IMR-90 (cell line): ENCODE data around the gene PEX14. TPM values are rescaled to one million over a fixed set of nuclear protein-coding genes. Genes with fewer than 3 reads are reported as not detected.

Experiments used
- ATAC-seq: fragments of 200-7000 bp; cut with Tn5 transposase; 2 replicates; pipeline ENCODE4 v1.9.1; 2020; ENCODE audit warnings: low read depth, mild to moderate bottlenecking, moderate library complexity
- BruUV-seq: library from RNA; stranded (reverse); fragments of 400-500 nt; replicated peaks from 2 replicates; lab custom pipeline; 2021; lab: Mats Ljungman, UMichigan
- CTCF ChIA-PET: fragments of 300-600 bp; formaldehyde crosslinking; extraction: SDS; loops from one replicate; lab custom pipeline; 2021; ENCODE audit warnings: antibody characterized with exemption; lab: Yijun Ruan, JAX
- POLR2A ChIA-PET: fragments of 300-600 bp; sonication (Branson Sonifier 250); formaldehyde crosslinking; loops from one replicate; lab custom pipeline; 2022; ENCODE audit warnings: antibody characterized with exemption; ENCODE audit not compliant: unreplicated experiment; lab: Charles Lee
- DNase-seq: peaks from one replicate; pipeline ENCODE4 v3.0.0; 2013
- H2AFZ ChIP-seq: replicated peaks from 2 replicates; pipeline ENCODE3; 2013; ENCODE audit warnings: low read length, mild to moderate bottlenecking; ENCODE audit not compliant: poor library complexity
- H2AK5ac ChIP-seq: 2 replicates; pipeline ENCODE4 v1.6.1; 2013; ENCODE audit warnings: low read depth, low read length, inconsistent platforms
- H2AK9ac ChIP-seq: replicated peaks from 2 replicates; pipeline ENCODE3; 2013; ENCODE audit warnings: mild to moderate bottlenecking, low read depth, low read length, moderate library complexity; ENCODE audit not compliant: poor library complexity
- H2BK120ac ChIP-seq: 2 replicates; pipeline ENCODE4 v1.6.1; 2013; ENCODE audit warnings: low read depth, low read length, inconsistent platforms
- H2BK15ac ChIP-seq: 3 replicates; pipeline ENCODE4 v1.6.1; 2013; ENCODE audit warnings: low read depth, low read length, inconsistent platforms
- H2BK20ac ChIP-seq: 2 replicates; pipeline ENCODE4 v1.6.1; 2013; ENCODE audit warnings: low read depth, mild to moderate bottlenecking, inconsistent platforms, low read length, moderate library complexity
- H2BK5ac ChIP-seq: 2 replicates; pipeline ENCODE4 v1.6.1; 2013; ENCODE audit warnings: mild to moderate bottlenecking, low read depth, low read length, inconsistent platforms; ENCODE audit not compliant: poor library complexity, severe bottlenecking
- H3K14ac ChIP-seq: replicated peaks from 2 replicates; pipeline ENCODE4 v1.6.1; 2013; ENCODE audit warnings: low read depth, low read length, inconsistent platforms
- H3K18ac ChIP-seq: 2 replicates; pipeline ENCODE4 v1.6.1; 2013; ENCODE audit warnings: low read depth, low read length, control low read depth
- H3K23ac ChIP-seq: 2 replicates; pipeline ENCODE4 v1.6.1; 2013; ENCODE audit warnings: low read depth, low read length, inconsistent platforms
- H3K27ac ChIP-seq: 2 replicates; pipeline ENCODE4 v1.5.1; 2013; ENCODE audit warnings: mild to moderate bottlenecking, control low read depth, low read length; ENCODE audit not compliant: insufficient read depth
- H3K27me3 ChIP-seq: 2 replicates; pipeline ENCODE4 v1.6.1; 2013; ENCODE audit warnings: low read length; ENCODE audit not compliant: control insufficient read depth, insufficient read depth
- H3K36me3 ChIP-seq: 2 replicates; pipeline ENCODE4 v1.6.1; 2013; ENCODE audit warnings: low read length, mixed read lengths; ENCODE audit not compliant: control insufficient read depth, insufficient read depth
- H3K4ac ChIP-seq: 2 replicates; pipeline ENCODE4 v1.6.1; 2013; ENCODE audit warnings: low read depth, low read length, inconsistent platforms
- H3K4me1 ChIP-seq: 2 replicates; pipeline ENCODE4 v1.6.1; 2013; ENCODE audit warnings: low read length, mixed read lengths; ENCODE audit not compliant: control insufficient read depth, insufficient read depth
- H3K4me2 ChIP-seq: 2 replicates; pipeline ENCODE4 v1.6.1; 2013; ENCODE audit warnings: low read depth, mild to moderate bottlenecking, control low read depth, low read length, moderate library complexity
- H3K4me3 ChIP-seq: 2 replicates; pipeline ENCODE4 v1.5.1; 2013; ENCODE audit warnings: low read depth, mild to moderate bottlenecking, control low read depth, low read length, moderate library complexity; ENCODE audit not compliant: insufficient read depth
- H3K56ac ChIP-seq: 2 replicates; pipeline ENCODE4 v1.6.1; 2013; ENCODE audit warnings: low read length, inconsistent platforms; ENCODE audit not compliant: insufficient read depth; ENCODE audit errors: extremely low read depth
- H3K79me1 ChIP-seq, 2 experiments: 2 replicates each; pipeline ENCODE4 v1.6.1; 2013; ENCODE audit warnings: low read length in 2 of 2, inconsistent platforms in 1 of 2, low read depth in 1 of 2
- H3K9ac ChIP-seq: 2 replicates; pipeline ENCODE4 v1.6.1; 2013; ENCODE audit warnings: low read depth, low read length, control low read depth
- H3K9me1 ChIP-seq: 2 replicates; pipeline ENCODE4 v1.6.1; 2013; ENCODE audit warnings: low read length, inconsistent platforms; ENCODE audit not compliant: insufficient read depth
- H3K9me3 ChIP-seq: 2 replicates; pipeline ENCODE4 v1.6.1; 2013; ENCODE audit warnings: low read length; ENCODE audit not compliant: control insufficient read depth, insufficient read depth
- H4K20me1 ChIP-seq: 2 replicates; pipeline ENCODE4 v1.6.1; 2013; ENCODE audit warnings: low read length, inconsistent platforms; ENCODE audit not compliant: insufficient read depth
- H4K5ac ChIP-seq: 2 replicates; pipeline ENCODE4 v1.6.1; 2013; ENCODE audit warnings: mild to moderate bottlenecking, low read depth, low read length, control low read depth
- H4K8ac ChIP-seq, 2 experiments: 2 replicates each; pipeline ENCODE4 v1.6.1; 2013; ENCODE audit warnings: low read depth in 2 of 2, low read length in 2 of 2, control low read depth in 1 of 2, inconsistent platforms in 1 of 2
- H4K91ac ChIP-seq: 2 replicates; pipeline ENCODE4 v1.6.1; 2013; ENCODE audit warnings: low read depth, low read length, inconsistent platforms; ENCODE audit not compliant: insufficient read depth
- BHLHE40 ChIP-seq: fragments of 150-350 bp; IDR thresholded peaks from 2 replicates; pipeline ENCODE4 v1.6.1; 2016; ENCODE audit warnings: mild to moderate bottlenecking, low read depth, low read length
- CEBPB ChIP-seq: IDR thresholded peaks from 2 replicates; pipeline ENCODE4 v1.6.1; 2012; ENCODE audit warnings: low read depth, low read length, improper control_type of control experiment
- CHD1 ChIP-seq: IDR thresholded peaks from 2 replicates; pipeline ENCODE4 v1.6.1; 2012; ENCODE audit warnings: low read depth, low read length, improper control_type of control experiment
- FOS ChIP-seq: fragments of 150-350 bp; IDR thresholded peaks from 2 replicates; pipeline ENCODE4 v1.6.1; 2016; ENCODE audit warnings: low read depth, low read length
- MAFK ChIP-seq: IDR thresholded peaks from 2 replicates; pipeline ENCODE4 v1.6.1; 2012; ENCODE audit warnings: low read depth, low read length, improper control_type of control experiment
- MAZ ChIP-seq: IDR thresholded peaks from 2 replicates; pipeline ENCODE4 v1.6.1; 2012; ENCODE audit warnings: low read depth, mild to moderate bottlenecking, low read length, improper control_type of control experiment, moderate library complexity, borderline replicate concordance
- MXI1 ChIP-seq: IDR thresholded peaks from 2 replicates; pipeline ENCODE4 v1.6.1; 2012; ENCODE audit warnings: low read depth, mild to moderate bottlenecking, low read length, moderate library complexity, borderline replicate concordance
- RAD21 ChIP-seq: IDR thresholded peaks from 2 replicates; pipeline ENCODE4 v1.6.1; 2012; ENCODE audit warnings: low read length, improper control_type of control experiment
- RCOR1 ChIP-seq: IDR thresholded peaks from 2 replicates; pipeline ENCODE4 v1.6.1; 2012; ENCODE audit warnings: mild to moderate bottlenecking, low read length, improper control_type of control experiment; ENCODE audit not compliant: insufficient replicate concordance
- WGBS, 2 experiments: methylation state at CpG; one replicate each; pipeline versions ENCODE4 v1.1.5 to v1.1.7; 2013; ENCODE audit warnings: missing lambda C conversion rate in 2 of 2; ENCODE audit not compliant: insufficient read length in 1 of 2; ENCODE audit errors: extremely low coverage in 2 of 2; 5-methylcytosine and 5-hydroxymethylcytosine counted together
- dilution Hi-C: fragments of 300-500 bp; cut with HindIII; formaldehyde crosslinking; loops from one replicate; pipeline ENCODE4 v1.14.3; 2018; ENCODE audit warnings: low sequenced_read_pairs; ENCODE audit not compliant: unreplicated experiment
- in situ Hi-C: fragments of 300-500 bp; cut with MboI; formaldehyde crosslinking; loops from 3 replicates; pipeline ENCODE4 v1.14.3; 2019; ENCODE audit warnings: low sequenced_read_pairs, inconsistent platforms, mixed read lengths
- intact Hi-C: fragments of 100-400 bp; cut with micrococcal nuclease; formaldehyde crosslinking; loops from 2 replicates; pipeline ENCODE4 v1.10.0; 2022
- polyA plus RNA-seq, 3 experiments: library from polyadenylated mRNA; depleted of rRNA; stranded (reverse); fragments of >200 nt; gene quantifications; 2 replicates each; pipeline ENCODE4 v1.2.3, GENCODE V29; 2012; ENCODE audit warnings: low replicate concordance in 1 of 3
- total RNA-seq: library from RNA; depleted of rRNA; stranded (reverse); fragments of >200 nt; gene quantifications from 2 replicates; pipeline ENCODE4 v1.2.3, GENCODE V29; 2012
- TF ChIP-seq, protein P1 (sequence below): conservative IDR thresholded peaks from 2 replicates; pipeline ENCODE4 v1.5.1; 2012; ENCODE audit warnings: mild to moderate bottlenecking, low read depth, low read length, improper control_type of control experiment
- TF ChIP-seq, protein P2 (sequence below): fragments of 150-350 bp; IDR thresholded peaks from 2 replicates; pipeline ENCODE4 v1.6.1; 2017; ENCODE audit warnings: mild to moderate bottlenecking, antibody characterized with exemption, low read length, low read depth

Gene PEX14
- total and polyA plus RNA-seq, 2 of the 4 experiments (the other 2 are of a cell fraction), result 9.5 to 22.5 TPM

DNA sequence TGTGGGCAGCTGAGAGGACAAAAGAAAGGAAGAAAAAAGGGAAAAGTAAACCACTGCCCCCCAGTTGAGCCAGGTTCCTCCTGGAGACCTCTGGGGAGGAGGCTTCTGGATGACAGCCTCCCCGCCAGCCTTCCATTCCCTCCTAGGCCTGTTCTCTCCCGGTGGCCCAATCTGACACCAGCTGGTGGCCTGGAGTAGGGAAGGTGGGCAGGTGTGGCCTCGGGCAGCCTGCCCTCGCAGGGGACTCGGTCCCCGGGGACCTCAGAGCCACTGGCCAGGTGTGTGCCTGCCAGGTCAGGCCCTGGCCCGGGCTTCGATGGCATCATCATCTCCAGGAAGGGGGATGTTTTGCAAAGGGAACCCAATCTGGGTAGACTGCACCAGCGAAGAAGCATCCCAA lies 162.7 kb downstream of the PEX14 start:
- no peak overlapping the region for H2BK20ac ChIP-seq
- ChIA-PET CTCF (no interaction called here), POLR2A (no interaction called here)
- dilution Hi-C loops (no loop called here), in situ Hi-C loops (no loop called here), intact Hi-C loops (no loop called here)
- no peak for TF ChIP-seq RAD21
- TF ChIP-seq FOS, result no peak
- no peak for TF ChIP-seq CHD1
- TF ChIP-seq, protein P1, sequence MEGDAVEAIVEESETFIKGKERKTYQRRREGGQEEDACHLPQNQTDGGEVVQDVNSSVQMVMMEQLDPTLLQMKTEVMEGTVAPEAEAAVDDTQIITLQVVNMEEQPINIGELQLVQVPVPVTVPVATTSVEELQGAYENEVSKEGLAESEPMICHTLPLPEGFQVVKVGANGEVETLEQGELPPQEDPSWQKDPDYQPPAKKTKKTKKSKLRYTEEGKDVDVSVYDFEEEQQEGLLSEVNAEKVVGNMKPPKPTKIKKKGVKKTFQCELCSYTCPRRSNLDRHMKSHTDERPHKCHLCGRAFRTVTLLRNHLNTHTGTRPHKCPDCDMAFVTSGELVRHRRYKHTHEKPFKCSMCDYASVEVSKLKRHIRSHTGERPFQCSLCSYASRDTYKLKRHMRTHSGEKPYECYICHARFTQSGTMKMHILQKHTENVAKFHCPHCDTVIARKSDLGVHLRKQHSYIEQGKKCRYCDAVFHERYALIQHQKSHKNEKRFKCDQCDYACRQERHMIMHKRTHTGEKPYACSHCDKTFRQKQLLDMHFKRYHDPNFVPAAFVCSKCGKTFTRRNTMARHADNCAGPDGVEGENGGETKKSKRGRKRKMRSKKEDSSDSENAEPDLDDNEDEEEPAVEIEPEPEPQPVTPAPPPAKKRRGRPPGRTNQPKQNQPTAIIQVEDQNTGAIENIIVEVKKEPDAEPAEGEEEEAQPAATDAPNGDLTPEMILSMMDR, result no peak
- TF ChIP-seq, protein P2, sequence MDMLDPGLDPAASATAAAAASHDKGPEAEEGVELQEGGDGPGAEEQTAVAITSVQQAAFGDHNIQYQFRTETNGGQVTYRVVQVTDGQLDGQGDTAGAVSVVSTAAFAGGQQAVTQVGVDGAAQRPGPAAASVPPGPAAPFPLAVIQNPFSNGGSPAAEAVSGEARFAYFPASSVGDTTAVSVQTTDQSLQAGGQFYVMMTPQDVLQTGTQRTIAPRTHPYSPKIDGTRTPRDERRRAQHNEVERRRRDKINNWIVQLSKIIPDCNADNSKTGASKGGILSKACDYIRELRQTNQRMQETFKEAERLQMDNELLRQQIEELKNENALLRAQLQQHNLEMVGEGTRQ, result no peak
- no peak for TF ChIP-seq BHLHE40
- no peak for TF ChIP-seq MXI1
- TF ChIP-seq RCOR1, result no peak
- TF ChIP-seq CEBPB, result no peak
- TF ChIP-seq MAFK, result no peak
- TF ChIP-seq MAZ, result no peak
- no peak overlapping the region for H3K14ac ChIP-seq
- no peak overlapping the region for H3K9ac ChIP-seq
- H2BK15ac ChIP-seq, result no peak overlapping the region
- no peaks in the 10 kb centered on the region for H3K36me3 ChIP-seq
- H3K23ac ChIP-seq, result no peak overlapping the region
- no peak overlapping the region for H3K27ac ChIP-seq
- H2AFZ ChIP-seq, result no peak overlapping the region
- no peak overlapping the region for H2AK5ac ChIP-seq
- no peak overlapping the region for H3K18ac ChIP-seq
- no peak overlapping the region for H3K56ac ChIP-seq
- peaks cover 8% of the 10 kb centered on the region; the same call in 1 of the 2 replicates for H3K27me3 ChIP-seq
- no peak overlapping the region for H3K4ac ChIP-seq
- peaks cover 7% of the 10 kb centered on the region for H3K4me1 ChIP-seq
- no peaks in the 10 kb centered on the region for H3K79me1 ChIP-seq
- H3K9me3 ChIP-seq, result peaks cover 3% of the 10 kb centered on the region; the same call in 1 of the 2 replicates
- no peak overlapping the region for H2BK120ac ChIP-seq
- no TSS peak for BruUV-seq
- no peak overlapping the region for H4K91ac ChIP-seq
- H4K8ac ChIP-seq, result no peak overlapping the region
- no peak overlapping the region for H2AK9ac ChIP-seq
- DNase-seq, result no peak
- no peaks in the 10 kb centered on the region for H3K9me1 ChIP-seq
- no peak overlapping the region for H3K4me3 ChIP-seq
- H2BK5ac ChIP-seq, result no peak overlapping the region
- WGBS, 2 experiments, result no CpG with 5 or more reads among the region's 9 CpGs
- no peak overlapping the region for H3K4me2 ChIP-seq
- no peak for ATAC-seq
- no peak overlapping the region for H4K5ac ChIP-seq
- no peaks in the 10 kb centered on the region for H4K20me1 ChIP-seq
